ENCODE data around the gene GATA5.
"Not testable (repeated sequence)": the region's sequence is repeated elsewhere in the genome, so short reads cannot be mapped to it uniquely, and the experiment has no call there.

The GATA5 gene

DNA sequence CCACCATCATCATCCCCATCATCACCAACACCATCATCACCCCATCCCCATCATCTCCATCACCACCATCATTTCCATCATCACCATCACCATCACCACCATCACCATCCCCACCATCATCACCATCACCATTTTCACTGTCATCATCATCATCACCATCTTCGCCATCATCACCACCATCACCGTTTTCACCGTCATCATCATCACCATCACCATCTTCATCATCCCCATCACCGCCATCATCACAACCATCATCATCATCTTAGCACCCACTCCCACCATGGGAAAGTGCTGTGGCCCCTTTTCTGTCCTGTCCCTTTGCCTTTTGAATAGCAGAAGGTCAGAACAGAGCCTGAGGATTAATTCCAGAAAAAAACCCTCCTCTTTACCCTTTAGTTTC is 28.5 kb upstream of the GATA5 start:
- no peak for DNase-seq (ENCODE audit: low spot score)

DNA sequence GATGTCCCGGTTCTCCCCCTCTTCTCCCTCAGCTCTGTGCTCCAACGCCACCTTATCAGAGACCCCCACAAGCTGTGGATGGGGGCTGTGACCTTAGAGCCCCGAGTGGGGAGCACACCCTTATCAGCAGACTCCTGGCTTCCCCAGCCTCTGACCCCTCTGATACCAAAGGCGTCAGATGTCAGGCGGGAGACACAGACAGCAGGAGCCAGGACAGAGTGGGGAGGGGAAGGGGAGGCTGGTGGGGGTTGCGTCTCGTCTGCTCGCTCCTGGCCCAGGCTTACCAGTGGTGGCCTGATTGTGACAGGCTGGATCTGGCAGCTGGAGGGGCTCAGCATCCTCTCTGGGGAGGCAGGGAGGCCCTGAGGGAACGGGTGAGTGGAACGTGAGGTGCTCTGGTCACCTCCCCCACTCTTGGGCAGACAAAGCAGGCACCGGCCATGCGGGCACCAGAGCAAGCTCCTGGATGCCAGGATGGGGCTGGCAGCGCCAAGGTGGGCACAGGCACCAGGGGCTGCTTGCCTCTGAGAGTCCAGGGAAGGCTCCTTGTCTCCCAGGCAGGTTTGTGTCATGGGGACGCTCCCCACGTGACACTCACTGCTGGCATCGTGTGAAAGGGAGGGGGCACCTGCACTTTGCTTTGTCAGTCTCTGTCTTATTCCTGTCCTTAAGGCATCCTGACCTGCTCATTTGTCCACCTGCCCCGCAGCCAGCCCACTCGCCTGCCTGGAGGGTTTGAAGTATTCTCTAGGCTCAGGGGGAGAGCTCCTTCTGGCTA is 27.8 kb upstream of the GATA5 start:
- no peak for DNase-seq (ENCODE audit: low spot score)

DNA sequence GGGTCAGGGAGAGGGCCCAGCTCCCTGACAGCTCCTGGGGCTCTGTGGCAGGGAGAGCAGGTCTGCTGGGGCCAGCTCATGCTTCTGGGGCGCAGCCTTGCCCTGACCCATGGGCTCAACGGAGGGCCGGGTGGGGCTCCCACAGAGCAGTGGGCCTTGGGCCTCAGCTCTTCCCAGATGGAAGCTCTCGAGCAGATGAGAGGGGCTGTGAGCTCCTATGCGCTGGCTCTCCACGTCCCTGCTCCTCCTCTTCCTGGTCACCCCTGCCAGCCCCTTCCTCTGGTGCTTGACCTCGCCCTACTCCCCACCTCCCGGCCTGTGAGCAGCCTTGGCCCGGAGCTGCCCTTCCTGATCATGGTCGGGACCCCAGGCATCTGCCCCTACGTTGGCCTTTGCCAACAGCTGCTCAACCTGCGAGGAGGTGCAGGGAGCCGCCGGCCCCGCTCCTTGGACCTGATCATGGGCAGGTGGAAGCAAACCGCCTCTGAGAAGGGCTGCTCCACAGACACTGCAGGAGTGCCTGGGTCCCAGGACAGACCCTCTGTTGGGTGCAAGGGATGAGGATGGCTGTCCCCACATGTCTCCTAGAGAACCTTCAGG is 26.8 kb upstream of the GATA5 start:
- no peak for DNase-seq (ENCODE audit: low spot score)

DNA sequence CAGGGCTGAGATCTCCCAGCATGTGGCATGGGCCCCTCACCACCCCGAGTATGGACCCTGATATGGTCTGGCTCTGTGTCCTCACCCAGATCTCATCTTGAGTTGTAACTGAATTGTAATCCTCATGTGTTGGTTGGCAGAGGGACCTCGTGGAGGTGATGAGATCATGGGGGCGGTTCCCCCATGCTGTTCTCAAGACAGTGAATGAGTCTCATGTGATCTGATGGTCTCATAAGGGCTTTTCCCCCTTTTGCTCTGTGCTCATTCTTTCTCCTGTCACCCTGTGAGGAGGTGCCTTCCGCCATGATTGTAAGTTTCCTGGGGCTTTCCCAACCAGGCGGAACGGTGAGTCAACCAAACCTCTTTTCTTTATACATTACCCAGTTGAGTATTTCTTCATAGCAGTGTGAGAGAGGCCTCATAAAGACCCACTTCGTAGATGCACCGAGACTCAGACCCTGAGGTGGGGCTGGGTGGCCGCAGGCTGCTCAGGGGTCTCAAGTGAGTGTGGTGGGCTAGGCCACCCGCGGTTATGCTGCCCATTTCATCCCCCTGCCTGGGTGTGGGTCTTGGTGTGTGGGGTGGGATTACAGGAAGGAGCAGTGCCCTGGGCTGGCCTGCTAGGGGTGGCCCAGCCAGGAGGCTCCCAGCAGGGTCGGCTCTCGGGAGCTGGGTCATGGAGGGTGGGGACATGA is 26.2 kb upstream of the GATA5 start:
- DNase-seq (ENCODE audit: low spot score): no peak

DNA sequence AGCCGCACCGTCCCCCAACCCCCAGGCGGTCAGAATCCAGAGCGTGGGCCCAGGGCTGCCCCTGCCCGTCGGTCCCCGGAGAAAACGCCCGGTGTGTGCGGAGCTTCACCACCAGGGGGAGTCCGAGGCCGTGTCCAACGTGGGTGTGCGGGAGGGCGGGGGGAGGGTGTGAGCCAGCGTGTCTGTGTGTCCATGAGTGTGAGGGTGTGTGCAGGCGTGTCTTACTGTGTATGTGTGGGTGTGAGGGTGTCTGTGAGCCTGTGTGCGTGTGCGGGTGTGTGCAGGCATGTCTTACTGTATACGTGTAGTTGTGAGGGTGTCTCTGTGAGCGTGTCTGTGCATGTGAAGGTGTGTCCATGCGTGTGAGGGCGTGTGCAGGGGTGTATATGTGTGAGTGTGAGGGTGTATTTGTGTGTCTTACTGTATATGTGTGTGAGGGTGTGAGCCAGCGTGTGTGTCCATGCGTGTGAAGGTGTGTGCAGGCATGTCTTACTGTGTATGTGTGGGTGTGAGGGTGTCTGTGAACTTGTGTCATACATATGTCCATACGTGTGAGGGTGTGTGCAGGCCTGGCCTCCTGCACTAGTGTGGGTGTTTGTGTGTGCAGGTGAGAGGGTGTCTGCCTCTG is 24.6 kb upstream of the GATA5 start:
- peak; percentile 90 for DNase-seq (ENCODE audit: low spot score)

DNA sequence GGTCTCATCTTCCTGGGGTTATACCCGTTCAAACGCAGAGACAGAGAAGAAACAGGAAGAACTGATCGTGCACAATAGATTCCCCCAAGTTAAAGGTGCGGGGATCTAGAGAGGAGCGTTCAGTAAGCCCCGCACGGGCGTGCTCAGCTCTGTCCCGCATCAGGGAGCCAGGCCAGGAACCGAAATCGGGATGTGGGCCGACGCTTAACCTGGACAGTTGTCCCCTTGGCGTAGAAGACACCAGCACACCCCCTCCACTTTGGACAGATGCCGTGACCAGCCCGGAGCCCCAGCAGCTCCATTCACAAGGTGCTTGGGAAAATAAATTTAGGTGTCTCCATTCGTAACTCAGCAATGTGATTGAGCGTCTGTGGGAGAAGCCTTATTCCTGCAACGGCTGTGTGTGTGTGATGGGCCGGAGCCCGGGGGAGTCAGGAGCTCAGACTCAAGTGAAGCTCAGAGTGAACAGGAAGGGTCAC is 24.0 kb upstream of the GATA5 start:
- no peak for DNase-seq (ENCODE audit: low spot score)

DNA sequence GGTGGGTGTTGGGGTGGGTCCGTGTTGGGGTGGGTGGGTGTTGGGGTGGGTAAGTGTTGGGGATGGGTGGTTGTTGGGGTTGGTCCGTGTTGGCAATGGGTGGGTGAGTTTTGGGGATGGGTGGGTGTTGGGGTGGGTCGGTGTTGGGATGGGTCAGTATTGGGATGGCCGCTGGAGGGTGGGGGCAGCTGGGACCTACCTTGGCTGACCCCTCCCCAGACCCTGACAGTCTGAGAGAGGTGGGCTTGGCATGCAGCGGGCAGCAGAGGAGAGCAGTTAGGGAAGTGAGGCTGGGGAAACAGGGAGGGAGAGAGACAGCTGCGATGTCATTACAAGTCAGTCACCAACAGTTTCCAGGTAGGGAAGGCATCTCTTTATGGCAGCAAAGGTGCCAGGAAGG is 23.1 kb upstream of the GATA5 start:
- no peak for DNase-seq (ENCODE audit: low spot score)

DNA sequence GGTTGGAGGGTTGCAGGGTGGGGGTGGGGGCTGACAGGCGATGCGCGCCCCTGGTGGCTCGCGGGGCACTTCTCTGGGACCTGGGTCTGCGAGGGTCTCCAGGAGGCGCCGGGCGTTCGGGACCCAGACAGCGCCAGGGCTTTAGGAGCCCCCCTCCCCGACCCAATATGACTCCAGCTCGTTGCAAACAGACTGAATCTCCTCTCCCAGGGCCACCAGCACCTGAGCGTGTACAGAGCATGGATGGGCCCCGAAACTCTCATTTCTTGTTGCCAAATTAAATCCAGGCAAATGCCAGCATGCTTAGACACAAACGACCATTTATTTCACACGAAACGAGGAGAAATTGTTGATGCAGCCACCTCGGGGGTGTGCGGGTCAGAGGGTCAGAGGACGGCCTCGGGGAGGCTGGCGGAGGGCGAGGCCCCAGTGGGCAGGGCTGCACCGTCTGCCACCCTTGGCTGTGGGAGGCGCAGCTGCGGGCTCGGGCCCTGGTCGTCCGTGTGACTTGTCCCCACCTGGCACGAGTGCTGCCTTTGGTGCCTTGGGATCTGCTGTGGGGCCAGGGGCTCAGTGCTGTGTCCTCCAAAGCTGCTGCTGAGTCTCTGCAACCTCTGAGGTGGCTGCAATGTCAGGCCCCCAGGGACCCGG is 20.9 kb upstream of the GATA5 start:
- DNase-seq (ENCODE audit: low spot score): peak; percentile 95

DNA sequence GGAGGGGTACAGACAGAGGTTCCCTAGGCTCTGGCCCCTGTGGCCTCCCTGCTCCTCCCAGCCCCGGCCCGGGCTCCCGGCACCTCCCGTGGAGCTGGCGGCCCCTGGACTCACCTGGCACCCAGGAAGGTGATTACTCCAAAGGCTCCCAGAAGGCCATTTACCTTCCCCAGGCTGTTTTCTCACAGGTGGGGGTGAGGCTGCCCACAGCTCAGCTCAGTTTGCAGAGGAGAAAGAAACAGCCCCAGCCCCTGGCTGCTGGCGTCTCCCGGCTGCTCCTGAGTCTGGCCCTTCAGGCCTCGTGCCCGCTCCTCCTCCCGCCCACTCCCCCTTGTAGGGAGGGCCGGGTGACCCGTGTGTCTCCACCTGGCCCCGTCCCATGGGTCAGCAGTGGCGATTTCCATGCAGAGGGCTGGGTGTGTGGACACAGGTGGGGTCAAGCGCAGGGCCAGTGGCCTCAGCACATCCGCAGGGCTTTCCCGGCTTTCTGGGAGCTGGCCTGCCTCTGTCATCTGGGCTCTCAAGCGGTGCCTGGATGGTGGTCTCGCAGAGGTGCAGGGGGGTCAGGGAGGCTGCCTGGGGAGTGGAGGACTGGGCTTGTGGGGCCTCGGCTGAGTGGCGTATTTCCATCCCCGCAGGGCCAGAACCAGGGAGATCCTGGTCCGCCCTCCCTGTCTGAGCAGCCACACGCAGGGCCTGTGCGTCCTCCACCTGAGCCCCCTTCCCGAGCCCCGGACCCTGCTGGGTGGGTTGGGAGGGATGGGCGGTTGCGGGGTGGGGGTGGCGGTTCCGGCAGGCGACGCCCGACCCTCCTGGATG is 20.2 kb upstream of the GATA5 start:
- DNase-seq (ENCODE audit: low spot score): no peak

DNA sequence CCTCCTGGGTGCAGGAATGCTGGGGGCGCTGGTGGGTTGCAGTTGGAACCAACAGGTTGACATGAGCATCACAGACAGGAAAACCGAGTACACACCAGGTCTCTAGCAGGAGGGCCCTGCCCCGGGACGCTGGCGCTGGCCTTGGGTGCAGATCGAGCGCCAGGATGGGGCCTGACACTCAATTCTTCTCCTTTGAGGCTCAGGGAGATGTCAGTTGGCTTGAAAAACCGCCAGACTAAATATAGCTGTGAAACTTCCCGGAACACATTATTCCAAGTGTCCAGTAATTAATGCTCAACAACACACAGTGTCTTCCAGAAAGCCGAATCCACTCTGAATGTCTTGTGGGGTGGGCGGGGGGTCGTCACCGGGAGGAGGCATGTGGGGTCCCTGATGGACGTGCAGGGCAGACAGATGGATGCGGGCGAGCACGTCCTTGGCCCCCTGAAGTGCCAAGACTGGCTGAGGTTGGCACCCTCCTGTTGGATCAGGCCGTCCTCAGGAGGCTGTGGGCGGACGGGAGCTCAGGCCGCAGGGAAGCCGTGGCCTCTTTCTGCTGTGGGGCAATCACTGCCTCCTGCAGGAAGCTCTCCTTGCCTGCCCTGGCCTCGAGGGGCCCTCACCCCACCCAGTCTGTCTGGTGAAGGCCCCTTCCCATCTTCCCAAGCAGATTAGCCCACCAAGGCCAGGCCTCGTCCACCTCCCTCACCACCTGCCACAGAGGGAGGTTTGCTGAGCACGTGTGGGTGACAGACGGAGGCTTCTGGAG is 19.4 kb upstream of the GATA5 start:
- no peak for DNase-seq (ENCODE audit: low spot score)

DNA sequence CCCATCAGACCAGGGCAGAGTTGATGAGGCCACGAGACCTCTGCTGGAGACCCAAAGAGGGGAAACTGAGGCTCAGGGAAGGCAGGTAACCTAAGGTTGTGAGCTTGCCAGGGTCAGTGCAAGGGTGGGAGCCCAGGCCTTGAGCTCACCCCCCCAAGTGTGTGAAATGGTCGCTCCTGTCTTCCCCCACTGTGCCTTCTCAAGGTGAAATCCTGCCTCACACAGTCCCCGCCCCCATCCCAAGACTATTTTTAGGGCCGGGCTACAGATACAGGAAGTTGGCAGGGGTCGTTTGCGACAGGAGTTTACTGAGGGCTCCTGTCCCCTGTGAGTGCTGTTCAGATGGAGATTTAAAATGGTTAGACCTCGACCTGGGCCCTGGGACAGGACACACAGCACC is 18.7 kb upstream of the GATA5 start:
- DNase-seq (ENCODE audit: low spot score): no peak

DNA sequence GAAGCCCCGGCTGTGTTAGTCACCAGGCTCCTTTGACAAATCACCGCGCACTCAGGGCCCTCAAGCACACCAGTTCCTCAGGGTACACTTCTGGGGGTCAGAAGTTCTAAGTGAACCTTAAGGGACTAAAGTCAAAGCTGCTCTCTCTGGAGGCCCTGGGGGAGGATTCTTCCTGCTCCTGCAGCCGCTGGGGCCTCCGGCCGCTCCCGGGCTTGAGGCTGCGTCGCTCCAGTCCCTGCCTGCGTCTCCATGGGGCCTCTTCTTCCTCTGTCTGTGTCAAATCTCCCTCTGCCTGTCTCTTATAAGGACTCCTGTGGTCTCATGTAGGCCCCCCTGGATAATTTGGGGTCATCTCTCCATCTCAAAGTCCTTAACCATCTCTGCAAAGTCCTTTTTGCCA is 18.1 kb upstream of the GATA5 start:
- DNase-seq (ENCODE audit: low spot score): no peak

DNA sequence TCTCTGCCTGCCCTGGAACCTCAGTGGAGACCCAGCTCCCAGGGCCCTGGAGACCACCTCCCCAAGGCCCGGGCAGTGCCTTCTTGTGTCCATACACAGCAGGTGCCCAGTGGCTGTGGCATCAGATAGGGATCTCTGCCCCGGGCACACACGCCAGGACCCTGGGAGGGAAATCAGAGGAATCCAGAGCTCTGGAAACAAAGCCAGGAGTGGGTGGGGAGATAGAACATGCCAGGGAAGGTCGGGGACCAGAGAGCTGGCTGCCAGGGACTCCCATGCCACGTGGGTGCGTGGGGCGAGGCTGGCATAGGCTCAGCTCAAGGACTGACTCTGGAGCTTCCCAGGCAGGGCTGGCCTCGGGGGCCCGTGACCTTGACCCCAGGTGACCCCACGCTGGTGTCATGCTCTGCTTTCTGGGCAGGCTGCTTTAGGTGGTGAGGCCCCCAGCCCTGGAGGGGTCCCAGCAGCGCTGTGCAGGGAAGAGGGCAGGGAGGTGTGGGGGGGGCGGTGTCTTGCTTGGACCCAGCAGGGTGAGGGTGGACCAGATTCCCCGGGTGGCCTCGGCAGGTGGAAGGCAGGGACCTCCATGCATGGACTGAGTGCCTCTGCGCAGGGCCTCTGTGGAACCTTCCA is 17.6 kb upstream of the GATA5 start:
- DNase-seq (ENCODE audit: low spot score): no peak

DNA sequence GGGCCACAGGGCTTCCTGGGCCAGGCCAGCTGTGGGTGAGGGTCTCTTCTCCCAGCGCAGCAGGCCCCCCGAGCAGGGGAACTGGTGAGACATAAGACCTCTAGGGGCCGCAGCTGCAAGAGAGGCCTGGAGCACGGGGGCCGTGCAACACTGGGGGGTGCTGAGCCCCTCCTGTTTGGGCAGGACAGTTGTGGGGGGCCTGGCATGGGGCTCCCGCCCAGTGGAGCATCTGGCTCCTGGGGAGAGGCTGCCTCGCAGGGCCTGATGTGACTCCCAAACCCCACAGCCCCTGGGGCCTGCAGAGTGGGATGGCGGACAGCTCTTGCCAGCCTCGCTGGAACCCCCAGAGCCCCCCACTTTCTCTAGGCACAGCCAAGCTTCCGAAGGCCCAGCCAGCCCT is 16.9 kb upstream of the GATA5 start:
- no peak for DNase-seq (ENCODE audit: low spot score)

DNA sequence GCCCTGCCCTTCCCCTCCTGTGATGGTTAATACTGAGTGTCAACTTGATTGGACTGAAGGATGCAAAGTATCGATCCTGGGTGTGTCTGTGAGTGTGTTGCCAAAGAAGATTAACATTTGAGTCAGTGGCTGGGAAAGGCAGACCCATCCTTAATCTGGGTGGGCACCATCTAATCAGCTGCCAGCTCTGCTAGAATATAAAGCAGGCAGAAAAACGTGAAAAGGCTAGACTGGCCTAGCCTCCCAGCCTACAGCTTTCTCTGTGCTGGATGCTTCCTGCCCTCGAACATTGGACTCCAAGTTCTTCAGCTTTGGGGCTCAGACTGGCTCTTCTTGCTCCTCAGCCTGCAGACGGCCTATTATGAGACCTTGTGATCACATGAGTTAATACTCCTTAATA is 15.0 kb upstream of the GATA5 start:
- not testable (repeated sequence) for DNase-seq (ENCODE audit: low spot score)

DNA sequence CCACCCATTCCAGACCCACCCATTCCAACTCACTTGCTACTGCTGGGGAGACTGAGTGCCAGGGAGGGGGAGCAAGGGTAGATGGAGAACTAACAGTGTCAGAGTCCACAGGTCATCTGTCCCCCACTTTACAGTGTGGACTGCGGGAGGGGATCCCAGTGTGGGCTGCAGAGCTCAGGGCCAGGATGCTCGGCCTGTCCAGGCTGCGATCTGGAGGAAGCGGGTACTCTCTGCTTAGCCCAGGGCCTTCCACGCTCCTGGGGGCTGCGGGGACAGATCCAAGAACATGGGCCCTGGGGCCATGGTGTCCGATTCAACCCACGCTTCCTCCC is 14.1 kb upstream of the GATA5 start:
- no peak for DNase-seq (ENCODE audit: low spot score)

DNA sequence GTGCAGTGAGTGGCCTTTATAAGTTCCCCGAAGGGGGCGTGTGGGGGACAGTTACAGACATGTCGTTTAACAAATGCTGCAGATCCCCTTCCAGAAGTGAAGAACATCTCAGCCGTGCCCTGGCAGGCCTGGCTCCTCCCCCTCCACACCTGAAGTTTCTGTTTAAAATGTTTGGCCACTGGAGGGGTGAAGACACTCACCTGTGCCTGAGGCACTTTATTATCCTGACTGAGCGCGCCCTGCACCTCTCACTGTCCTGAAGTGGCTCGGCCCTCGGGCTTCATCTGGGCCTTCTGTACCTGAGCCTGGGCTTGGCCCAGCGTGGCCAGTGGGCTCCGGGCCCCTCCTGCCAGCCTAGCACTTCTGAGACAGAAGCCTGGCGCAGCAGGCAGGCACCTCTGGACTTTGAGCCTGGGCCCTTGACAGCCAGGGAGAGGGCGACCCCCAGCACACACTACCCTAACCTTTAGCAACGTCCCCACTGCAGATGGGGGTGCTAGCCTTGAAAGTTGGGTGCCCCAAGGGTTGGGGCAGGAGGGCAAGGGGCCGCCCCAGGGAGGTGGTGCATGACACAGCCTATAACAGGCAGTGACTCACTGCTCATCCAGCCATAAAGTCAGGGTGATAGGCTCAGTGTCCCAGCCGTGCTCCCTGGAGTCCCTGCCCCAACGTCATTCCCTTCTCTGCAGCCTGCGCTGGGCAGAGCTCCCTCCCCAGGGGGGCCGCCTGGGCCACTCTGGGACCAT is 13.6 kb upstream of the GATA5 start:
- DNase-seq (ENCODE audit: low spot score): no peak

DNA sequence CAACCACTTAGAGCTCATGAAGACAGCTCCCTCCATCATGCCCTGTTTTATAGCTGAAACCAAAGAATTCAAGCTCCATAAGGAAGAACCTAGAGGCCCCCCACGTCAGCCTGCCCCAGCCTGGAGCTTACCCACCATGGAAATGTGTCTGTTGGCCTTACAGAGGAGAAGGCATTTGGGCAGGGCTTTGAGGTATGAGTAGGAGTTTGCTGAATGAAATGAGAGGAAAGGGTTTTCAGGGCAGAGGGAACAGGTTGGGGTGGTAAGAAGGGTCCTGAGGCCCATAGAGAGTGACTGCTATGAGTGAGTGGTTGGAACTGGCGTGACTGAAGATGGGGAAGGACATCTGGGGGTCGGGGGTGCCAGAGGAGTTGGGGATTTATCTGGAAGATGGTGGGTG is 12.7 kb upstream of the GATA5 start:
- no peak for DNase-seq (ENCODE audit: low spot score)

DNA sequence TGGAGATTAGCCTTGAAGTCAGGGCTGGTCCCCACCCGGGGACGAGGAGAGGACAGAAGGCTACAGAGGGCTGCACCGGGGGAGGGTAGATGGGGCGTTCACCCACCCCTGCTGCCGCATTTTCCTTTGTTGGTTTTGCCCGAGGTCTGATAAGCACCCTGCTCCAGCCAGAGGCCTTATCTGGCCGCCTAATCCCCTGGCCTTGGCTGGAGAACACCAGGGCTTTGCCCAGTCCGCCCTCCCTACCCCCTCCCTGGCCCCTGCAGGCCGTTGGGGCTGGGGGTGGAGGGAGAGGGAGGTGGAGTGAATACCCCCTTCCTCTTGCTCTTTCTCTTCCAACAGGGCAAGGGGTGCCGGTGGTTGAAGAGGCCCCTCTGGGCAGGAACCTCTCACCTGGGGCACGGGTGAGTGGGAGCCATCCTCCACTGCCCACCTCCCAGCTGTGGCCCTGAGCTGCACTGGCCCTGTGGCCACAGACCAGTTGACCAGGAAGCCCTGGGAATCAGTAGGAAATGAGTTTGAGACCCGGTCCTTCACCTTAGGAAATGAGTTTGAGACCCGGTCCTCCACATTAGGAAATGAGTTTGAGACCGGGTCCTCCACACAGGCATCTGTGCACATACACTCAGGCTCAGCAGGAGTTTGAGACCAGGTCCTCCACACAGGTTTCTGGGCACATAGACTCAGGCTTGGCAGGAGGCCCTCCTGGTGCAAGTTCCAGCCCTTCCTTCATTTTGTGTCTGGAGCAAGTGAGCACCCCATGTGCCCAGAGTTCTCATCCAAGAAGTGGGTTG is 12.0 kb upstream of the GATA5 start:
- no peak for DNase-seq (ENCODE audit: low spot score)
